GM12878 (cell line): ENCODE data around the gene SGCD. TPM values are rescaled to one million over a fixed set of nuclear protein-coding genes. Genes with fewer than 3 reads are reported as not detected.

Source experiments
- ATAC-seq: fragments of 200-7000 bp; cut with Tn5 transposase; 3 replicates; pipeline ENCODE4 v1.9.1; 2020; ENCODE audit warnings: mild to moderate bottlenecking, moderate library complexity
- BruUV-seq: library from RNA; stranded (reverse); fragments of 400-500 nt; replicated peaks from 2 replicates; lab custom pipeline; 2021; lab: Mats Ljungman, UMichigan
- CTCF ChIA-PET: fragments of 300-600 bp; sonication (Branson Sonifier 250); formaldehyde crosslinking; extraction: SDS; loops from one replicate; lab custom pipeline; 2021; ENCODE audit warnings: inconsistent platforms; lab: Yijun Ruan, JAX
- POLR2A ChIA-PET: fragments of 350-600 bp; formaldehyde crosslinking; extraction: SDS; loops from one replicate; lab custom pipeline; 2021; ENCODE audit warnings: inconsistent platforms; lab: Charles Lee
- RAD21 ChIA-PET: fragments of 300-600 bp; sonication (Branson Sonifier 250); formaldehyde crosslinking; loops from one replicate; lab custom pipeline; 2023; ENCODE audit warnings: antibody characterized with exemption; ENCODE audit not compliant: unreplicated experiment; lab: Charles Lee
- SMC1A ChIA-PET: fragments of 300-600 bp; sonication (Branson Sonifier 250); formaldehyde crosslinking; loops from one replicate; lab custom pipeline; 2023; ENCODE audit not compliant: unreplicated experiment, uncharacterized antibody; lab: Charles Lee
- DNase-seq: peaks from one replicate; pipeline ENCODE4 v3.0.0-alpha.2; 2011; ENCODE audit warnings: low read depth, low spot score
- FAIRE-seq: peaks from 3 replicates; lab custom pipeline; 2011; peaks lifted over from hg19 to GRCh38; lab: Jason Lieb, UNC
- H2AFZ ChIP-seq: 2 replicates; pipeline ENCODE4 v1.6.0; 2011; ENCODE audit warnings: low read depth, low read length, control low read depth; ENCODE audit not compliant: control insufficient read depth
- H3K27ac ChIP-seq: 2 replicates; pipeline ENCODE4 v1.5.1; 2011; ENCODE audit warnings: control low read depth; ENCODE audit not compliant: control insufficient read depth, insufficient read depth
- H3K27me3 ChIP-seq, 2 experiments: replicated peaks in 1 of 2; 2 replicates each; pipeline versions ENCODE4 v1.6.0 to v1.6.1; 2011; ENCODE audit warnings: low read length in 1 of 2; ENCODE audit not compliant: control insufficient read depth in 2 of 2, insufficient read depth in 2 of 2
- H3K36me3 ChIP-seq, 2 experiments: 2 replicates each; pipeline ENCODE4 v1.5.1; 2011; ENCODE audit warnings: low read length in 1 of 2; ENCODE audit not compliant: control insufficient read depth in 2 of 2, insufficient read depth in 2 of 2
- H3K4me1 ChIP-seq: 2 replicates; pipeline ENCODE4 v1.6.1; 2011; ENCODE audit warnings: mild to moderate bottlenecking, low read length, moderate library complexity, mixed read lengths; ENCODE audit not compliant: control insufficient read depth, insufficient read depth
- H3K4me2 ChIP-seq: 2 replicates; pipeline ENCODE4 v1.6.0; 2011; ENCODE audit warnings: control low read depth; ENCODE audit not compliant: control insufficient read depth, insufficient read depth
- H3K4me3 ChIP-seq: fragments of 200-600 bp; sonication (generic); 2 replicates; pipeline ENCODE4 v1.5.1; 2016
- H3K79me2 ChIP-seq: 2 replicates; pipeline ENCODE4 v1.6.0; 2011; ENCODE audit warnings: low read length; ENCODE audit not compliant: control insufficient read depth, insufficient read depth
- H3K9ac ChIP-seq: 2 replicates; pipeline ENCODE4 v1.8.0; 2011; ENCODE audit warnings: low read length, control low read depth, mixed read lengths; ENCODE audit not compliant: control insufficient read depth, insufficient read depth
- H3K9me3 ChIP-seq: replicated peaks from 3 replicates; pipeline ENCODE4 v1.5.1; 2011; ENCODE audit warnings: mild to moderate bottlenecking, low read length; ENCODE audit not compliant: control insufficient read depth, insufficient read depth
- H4K20me1 ChIP-seq: 2 replicates; pipeline ENCODE4 v1.6.0; 2011; ENCODE audit not compliant: control insufficient read depth, insufficient read depth
- ATF7 ChIP-seq: fragments of 450-650 bp; IDR thresholded peaks from 2 replicates; pipeline ENCODE4 v1.6.1; 2016; ENCODE audit warnings: low read depth, mild to moderate bottlenecking
- CEBPB ChIP-seq, 2 experiments: fragments of 150-350 bp in 1 of 2; IDR thresholded peaks; 2 replicates each; pipeline ENCODE4 v1.6.1; 2012 to 2014; ENCODE audit warnings: low read depth in 2 of 2, low read length in 2 of 2, borderline replicate concordance in 1 of 2, inconsistent platforms in 1 of 2
- CEBPZ ChIP-seq: fragments of 150-350 bp; IDR thresholded peaks from 2 replicates; pipeline ENCODE4 v1.6.1; 2016; ENCODE audit warnings: low read depth, low read length
- ETV6 ChIP-seq, 2 experiments: fragments of 450-650 bp in 1 of 2; IDR thresholded peaks in 1 of 2; conservative IDR thresholded peaks in 1 of 2; 2 replicates each; pipeline ENCODE4 v1.6.1; 2014; ENCODE audit warnings: antibody characterized with exemption in 1 of 2, borderline replicate concordance in 1 of 2, low read depth in 1 of 2, mild to moderate bottlenecking in 1 of 2, moderate library complexity in 1 of 2
- LARP7 ChIP-seq: fragments of 450-650 bp; IDR thresholded peaks from 2 replicates; pipeline ENCODE4 v1.6.1; 2017; ENCODE audit warnings: mild to moderate bottlenecking
- MYB ChIP-seq: fragments of 150-350 bp; IDR thresholded peaks from 2 replicates; pipeline ENCODE4 v1.6.1; 2014; ENCODE audit warnings: mild to moderate bottlenecking, low read depth, low read length, borderline replicate concordance
- NKRF ChIP-seq: fragments of 450-650 bp; conservative IDR thresholded peaks from 2 replicates; pipeline ENCODE4 v1.6.1; 2017; ENCODE audit warnings: mild to moderate bottlenecking, moderate library complexity
- RAD21 ChIP-seq: IDR thresholded peaks from 2 replicates; pipeline ENCODE4 v1.6.1; 2011; ENCODE audit warnings: mild to moderate bottlenecking, low read depth, low read length, moderate library complexity; ENCODE audit not compliant: insufficient read depth
- RB1 ChIP-seq: fragments of 450-650 bp; formaldehyde crosslinking; IDR thresholded peaks from 2 replicates; pipeline ENCODE4 v1.6.1; 2017; ENCODE audit warnings: mild to moderate bottlenecking, borderline replicate concordance
- TAF1 ChIP-seq: IDR thresholded peaks from 2 replicates; pipeline ENCODE4 v1.6.1; 2011; ENCODE audit warnings: mild to moderate bottlenecking, low read depth, low read length, borderline replicate concordance
- TARDBP ChIP-seq: IDR thresholded peaks from 2 replicates; pipeline ENCODE4 v1.6.1; 2016; ENCODE audit warnings: borderline replicate concordance
- ZNF207 ChIP-seq: fragments of 450-650 bp; IDR thresholded peaks from 2 replicates; pipeline ENCODE4 v1.6.1; 2014; ENCODE audit warnings: antibody characterized with exemption, mild to moderate bottlenecking, borderline replicate concordance
- WGBS: methylation state at CpG from one replicate; pipeline ENCODE4 v1.1.6; 2016; ENCODE audit warnings: low lambda C conversion rate; ENCODE audit not compliant: insufficient replicate concordance, insufficient coverage; ENCODE audit errors: missing lambda C conversion rate; 5-methylcytosine and 5-hydroxymethylcytosine counted together
- in situ Hi-C: fragments of 300-500 bp; cut with MboI; formaldehyde crosslinking; loops from 9 replicates; pipeline ENCODE4 v1.14.3; 2018; ENCODE audit warnings: mixed read lengths
- intact Hi-C: fragments of 100-400 bp; cut with micrococcal nuclease; formaldehyde crosslinking; loops from one replicate; pipeline ENCODE4 v1.14.2; 2022; ENCODE audit not compliant: unreplicated experiment
- polyA plus RNA-seq, 11 experiments: library from polyadenylated mRNA; depleted of rRNA in 4 of 11; unstranded in 6 of 11; stranded (reverse) in 5 of 11; fragments of >200 nt; fragmentation: Nextera tagmentation in 4 of 11; fragmentation: Illumina TruSeq in 1 of 11; extraction: Ambion mirVana in 4 of 11; extraction: Trizol in 1 of 11; gene quantifications; 1 replicate in 1 of 11; 2 replicates in 10 of 11; pipeline versions ENCODE4 v1.2.1 to v1.2.3, GENCODE V29; 2011 to 2016; ENCODE audit warnings: inconsistent platforms in 2 of 11, missing spikeins in 2 of 11, low read depth in 1 of 11
- total RNA-seq, 4 experiments: library from RNA; depleted of rRNA in 3 of 4; stranded (reverse); fragments of >200 nt in 3 of 4; fragmentation: Illumina TruSeq in 1 of 4; extraction: Trizol in 1 of 4; gene quantifications; 2 replicates each; pipeline versions ENCODE4 v1.2.1 to v1.2.3, GENCODE V29; 2013 to 2021

Gene SGCD
- total and polyA plus RNA-seq, 10 of the 15 experiments (the other 5 are each of a cell fraction or from before 2014, with no cell fraction given), result 0.06 TPM; not detected in 9

GRCh38 chr5:156683509-156683908 lies 356.5 kb downstream of the SGCD start (continued):
- TF ChIP-seq NKRF (no peak), TAF1 (no peak)

- no peak overlapping the region for H2AFZ ChIP-seq
- no peak overlapping the region for H3K4me2 ChIP-seq
- POLR2A ChIA-PET, result no interaction called here
- BruUV-seq, result no TSS peak
- H4K20me1 ChIP-seq, result no peaks in the 10 kb centered on the region
- no peak overlapping the region for H3K27ac ChIP-seq
- H3K4me1 ChIP-seq, result no peaks in the 10 kb centered on the region
- ATAC-seq (no peak), FAIRE-seq (no peak), DNase-seq (no peak)
- peaks cover 3 to 4% of the 10 kb centered on the region in 2 experiments; a peak in 1 of 4 replicates for H3K27me3 ChIP-seq
- TF ChIP-seq MYB (no peak), RAD21 (no peak), ATF7 (no peak), LARP7 (no peak), TARDBP (no peak), ETV6 (conservative IDR thresholded peaks at IDR 0.05 in 1 of 2, IDR thresholded peaks at IDR 0.05 in 1 of 2; ENCODE audit: borderline replicate concordance in 1 of 2, low read depth in 1 of 2) (no peak), RB1 (no peak), CEBPZ (no peak), ZNF207 (no peak), CEBPB (IDR thresholded peaks at IDR 0.05; ENCODE audit: borderline replicate concordance in 1 of 2, low read depth in 2 of 2, low read length in 2 of 2) (no peak)
- intact Hi-C loops, result no loop called here
- H3K9ac ChIP-seq, result no peak overlapping the region
- H3K79me2 ChIP-seq, result no peaks in the 10 kb centered on the region
- no peak overlapping the region for H3K4me3 ChIP-seq
- in situ Hi-C loops, result no loop called here
- 30% methylated on average over 2 of the region's 2 CpGs for WGBS
- no peaks in the 10 kb centered on the region for H3K36me3 ChIP-seq
- SMC1A ChIA-PET, result interaction anchor here (2.0 kb wide), 1 partner anchor 341 kb away, joined by 7 read pairs; no protein-coding TSS in a partner anchor
- H3K9me3 ChIP-seq, result no peaks in the 10 kb centered on the region
- CTCF ChIA-PET, result no interaction called here
- RAD21 ChIA-PET, result no interaction called here
Observed at GRCh38 chr5:156684216-156684615, 357.3 kb downstream of the SGCD start.
